Smooth muscle cell (in vitro differentiated cells): Measurements from ENCODE around the gene NT5C. TPM values are rescaled to one million over a fixed set of nuclear protein-coding genes. Genes with fewer than 3 reads are reported as not detected.

ENCODE experiments used
- DNase-seq: peaks from one replicate; lab custom pipeline; 2025; ENCODE audit not compliant: unreplicated experiment; lab: John Stamatoyannopoulos, UW
- H2AFZ ChIP-seq: fragments of 200-600 bp; sonication (generic); 2 replicates; pipeline ENCODE4 v1.6.0; 2016; ENCODE audit warnings: antibody characterized with exemption, low read depth, mild to moderate bottlenecking
- H3F3A ChIP-seq: fragments of 200-600 bp; sonication (generic); 2 replicates; pipeline ENCODE4 v1.6.0; 2017; ENCODE audit warnings: antibody characterized with exemption, low read depth
- H3K27ac ChIP-seq: fragments of 200-600 bp; sonication (generic); 2 replicates; pipeline ENCODE4 v1.5.1; 2016; ENCODE audit warnings: low read depth, mild to moderate bottlenecking
- H3K27me3 ChIP-seq: fragments of 200-600 bp; sonication (generic); 2 replicates; pipeline ENCODE4 v1.6.1; 2016; ENCODE audit warnings: low read depth, mild to moderate bottlenecking
- H3K36me3 ChIP-seq: fragments of 200-600 bp; sonication (generic); 2 replicates; pipeline ENCODE4 v1.5.1; 2016; ENCODE audit warnings: low read depth
- H3K4me1 ChIP-seq: fragments of 200-600 bp; sonication (generic); 2 replicates; pipeline ENCODE4 v1.5.1; 2016; ENCODE audit warnings: low read depth
- H3K4me2 ChIP-seq: fragments of 200-600 bp; sonication (generic); 2 replicates; pipeline ENCODE4 v1.6.0; 2016; ENCODE audit warnings: mild to moderate bottlenecking
- H3K4me3 ChIP-seq: fragments of 200-600 bp; sonication (generic); 2 replicates; pipeline ENCODE4 v1.5.1; 2016; ENCODE audit warnings: mild to moderate bottlenecking
- H3K79me2 ChIP-seq: fragments of 200-600 bp; sonication (generic); 2 replicates; pipeline ENCODE4 v1.6.0; 2016; ENCODE audit warnings: low read depth, mild to moderate bottlenecking
- H3K9ac ChIP-seq: fragments of 200-600 bp; sonication (generic); 2 replicates; pipeline ENCODE4 v1.6.0; 2016; ENCODE audit warnings: low read depth
- H3K9me3 ChIP-seq: fragments of 200-600 bp; sonication (generic); replicated peaks from 2 replicates; pipeline ENCODE4 v1.5.1; 2016; ENCODE audit warnings: low read depth
- H4K20me1 ChIP-seq: fragments of 200-600 bp; sonication (generic); 2 replicates; pipeline ENCODE4 v1.6.0; 2016; ENCODE audit warnings: low read depth
- WGBS: methylation state at CpG from one replicate; pipeline ENCODE4 v1.1.7; 2016; ENCODE audit warnings: low lambda C conversion rate; 5-methylcytosine and 5-hydroxymethylcytosine counted together
- polyA plus RNA-seq: library from polyadenylated mRNA; unstranded; fragments of >200 nt; fragmentation: Nextera tagmentation; extraction: Ambion mirVana; gene quantifications from 2 replicates; pipeline ENCODE4 v1.2.1, GENCODE V29; 2016
- total RNA-seq: library from RNA; depleted of rRNA; stranded (reverse); fragments of >200 nt; gene quantifications from 2 replicates; pipeline ENCODE4 v1.2.3, GENCODE V29; 2014
- TF ChIP-seq, protein P1 (sequence below): fragments of 200-600 bp; sonication (generic); IDR thresholded peaks from 2 replicates; pipeline ENCODE4 v1.5.1; 2017; ENCODE audit warnings: borderline replicate concordance, mild to moderate bottlenecking, antibody characterized with exemption; ENCODE audit not compliant: insufficient read depth, poor library complexity, severe bottlenecking

Gene NT5C
- total and polyA plus RNA-seq, 2 experiments from 2014 or later = 39.9 to 46.8 TPM

DNA sequence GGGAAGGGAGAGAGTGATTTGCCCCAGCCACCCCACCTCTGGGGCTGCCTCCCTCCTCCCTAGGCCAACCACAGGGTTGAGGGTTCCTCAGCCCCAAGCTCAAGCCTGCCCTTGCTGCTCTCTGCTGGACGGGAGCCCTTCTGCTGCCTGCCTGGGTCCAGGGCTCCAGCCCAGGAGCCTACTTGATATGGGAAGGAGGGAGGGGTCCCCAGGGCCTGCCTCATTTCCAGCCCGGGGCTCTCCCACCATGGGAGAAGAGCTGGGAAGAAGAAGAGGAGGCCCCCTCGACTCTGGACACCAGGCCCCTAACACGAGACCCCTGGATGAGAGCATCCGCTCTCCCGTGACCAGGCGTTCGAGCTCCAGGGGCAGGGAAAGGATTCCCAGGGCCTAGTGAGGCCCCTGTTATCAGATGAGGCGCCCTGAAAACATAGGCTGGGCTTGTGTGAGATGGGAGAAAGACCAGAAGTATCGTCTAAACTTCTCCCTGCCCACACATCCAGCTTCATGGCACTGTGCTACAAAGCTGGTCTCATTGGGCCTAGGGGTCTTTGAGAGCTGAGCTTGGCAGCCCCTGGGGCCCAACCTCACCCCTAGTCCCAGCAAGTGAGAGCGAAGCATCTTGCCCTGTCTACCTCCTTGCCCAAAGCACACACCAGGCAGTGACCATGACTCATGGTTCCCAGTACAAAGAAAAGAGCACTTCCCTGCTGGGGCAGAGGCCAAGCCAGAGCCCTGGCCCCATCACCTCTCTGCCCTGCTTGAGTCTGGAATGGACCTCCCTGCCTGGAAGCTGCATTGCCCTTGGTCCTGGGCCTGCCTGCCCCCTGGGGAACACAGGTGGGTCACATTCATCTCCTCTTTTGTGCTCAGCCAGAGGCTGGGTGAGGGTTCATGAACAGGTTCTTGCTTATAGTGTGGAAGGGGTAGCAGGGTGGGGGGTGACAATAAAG, 42.8 kb downstream of the NT5C start:
- H3K27me3 ChIP-seq = no peaks in the 10 kb centered on the region
- H3K4me3 ChIP-seq = peak overlapping the region; percentile 87
- peaks cover 22% of the 10 kb centered on the region for H3F3A ChIP-seq
- H3K27ac ChIP-seq = peak overlapping the region; percentile 87
- DNase-seq = no peak
- no peaks in the 10 kb centered on the region for H3K36me3 ChIP-seq
- no peaks in the 10 kb centered on the region for H3K9me3 ChIP-seq
- H3K4me1 ChIP-seq = peaks cover 29% of the 10 kb centered on the region
- peaks cover 9% of the 10 kb centered on the region for H4K20me1 ChIP-seq
- peak overlapping the region; percentile 91 for H2AFZ ChIP-seq
- TF ChIP-seq, protein P1, sequence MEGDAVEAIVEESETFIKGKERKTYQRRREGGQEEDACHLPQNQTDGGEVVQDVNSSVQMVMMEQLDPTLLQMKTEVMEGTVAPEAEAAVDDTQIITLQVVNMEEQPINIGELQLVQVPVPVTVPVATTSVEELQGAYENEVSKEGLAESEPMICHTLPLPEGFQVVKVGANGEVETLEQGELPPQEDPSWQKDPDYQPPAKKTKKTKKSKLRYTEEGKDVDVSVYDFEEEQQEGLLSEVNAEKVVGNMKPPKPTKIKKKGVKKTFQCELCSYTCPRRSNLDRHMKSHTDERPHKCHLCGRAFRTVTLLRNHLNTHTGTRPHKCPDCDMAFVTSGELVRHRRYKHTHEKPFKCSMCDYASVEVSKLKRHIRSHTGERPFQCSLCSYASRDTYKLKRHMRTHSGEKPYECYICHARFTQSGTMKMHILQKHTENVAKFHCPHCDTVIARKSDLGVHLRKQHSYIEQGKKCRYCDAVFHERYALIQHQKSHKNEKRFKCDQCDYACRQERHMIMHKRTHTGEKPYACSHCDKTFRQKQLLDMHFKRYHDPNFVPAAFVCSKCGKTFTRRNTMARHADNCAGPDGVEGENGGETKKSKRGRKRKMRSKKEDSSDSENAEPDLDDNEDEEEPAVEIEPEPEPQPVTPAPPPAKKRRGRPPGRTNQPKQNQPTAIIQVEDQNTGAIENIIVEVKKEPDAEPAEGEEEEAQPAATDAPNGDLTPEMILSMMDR = no peak
- 41% methylated on average over 11 of the region's 11 CpGs for WGBS
- peaks cover 25% of the 10 kb centered on the region for H3K79me2 ChIP-seq
- H3K9ac ChIP-seq = peak overlapping the region; percentile 76
- peak overlapping the region; percentile 94 for H3K4me2 ChIP-seq

DNA sequence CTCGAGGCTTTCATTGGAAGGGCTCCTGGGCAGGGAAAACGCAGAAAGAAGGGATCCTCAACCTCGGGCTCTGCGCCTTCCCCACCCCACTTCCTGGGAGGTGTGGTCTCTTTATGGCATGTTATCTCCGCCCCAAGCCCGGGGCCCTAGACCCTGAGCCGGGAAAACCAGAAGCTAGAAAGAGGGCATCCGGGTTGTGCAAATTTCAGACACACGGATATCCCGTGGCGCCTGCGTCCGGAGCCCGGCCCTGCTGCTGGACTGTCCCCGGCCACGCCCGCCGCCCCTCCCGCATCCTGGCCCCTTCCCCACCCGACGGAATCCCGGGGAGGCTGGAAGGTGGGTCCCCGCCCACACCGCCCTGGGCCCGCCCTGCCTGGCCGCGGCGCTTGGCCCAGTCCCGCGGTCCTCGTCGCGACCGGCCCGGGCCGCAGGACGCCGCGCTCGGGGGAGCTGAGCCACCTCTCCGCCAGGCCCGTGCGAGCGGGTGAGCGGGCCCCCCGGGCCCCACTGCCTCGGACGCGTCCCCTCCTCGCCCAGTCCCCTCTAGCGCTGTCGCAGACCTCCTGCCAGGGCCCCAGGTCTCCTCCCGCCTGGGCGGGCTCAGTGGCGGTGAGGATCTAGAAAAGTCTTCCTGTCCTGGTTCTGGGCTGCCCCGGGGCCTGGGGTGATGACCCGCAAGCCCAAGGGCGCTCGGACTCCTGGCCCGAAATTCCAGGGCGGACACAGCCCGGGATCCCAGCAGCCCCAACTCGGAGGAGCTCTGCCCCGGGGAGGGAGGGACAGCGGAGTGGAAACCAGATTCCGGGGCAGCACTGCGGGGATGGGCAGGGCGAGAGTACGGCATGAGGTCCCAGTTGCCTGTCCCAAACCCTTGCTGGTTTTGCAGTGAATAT, 43.7 kb downstream of the NT5C start, which contains the start of gene SLC16A5:
Gene SLC16A5, plus strand, starts transcription at position 397 of the 896 bp plus-strand sequence. CDS start 5,683 bp downstream, outside the sequence.
- peak within 1 kb of the TSS; percentile 76 for H3K9ac ChIP-seq

DNA sequence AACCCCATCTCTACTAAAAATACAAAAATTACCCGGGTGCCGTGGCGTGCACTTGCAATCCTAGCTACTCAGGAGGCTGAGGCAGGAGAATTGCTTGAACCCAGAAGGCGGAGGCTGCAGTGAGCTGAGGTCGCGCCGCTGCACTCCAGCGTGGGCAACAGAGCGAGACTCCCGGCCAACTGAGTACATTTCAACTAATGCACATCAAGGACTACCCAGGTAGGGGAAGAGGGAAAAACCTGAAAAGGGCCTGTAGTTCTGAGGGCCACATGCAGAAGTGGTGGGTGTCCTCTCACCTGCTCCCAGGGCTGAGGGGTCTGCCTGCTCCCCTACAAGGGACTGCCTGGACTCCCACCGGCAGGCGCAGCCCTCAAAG, 44.4 kb downstream of the NT5C start:
- H3K79me2 ChIP-seq = peaks cover 25% of the 10 kb centered on the region

More for the DNA sequence above, 43.7 kb downstream of the NT5C start, which contains the start of gene SLC16A5:
- no peaks in the 10 kb centered on the region for H3K9me3 ChIP-seq
- DNase-seq = peak; percentile 72
- TF ChIP-seq, protein P1 = no peak
- under 1% methylated on average over 52 of the region's 69 CpGs for WGBS
- H3K4me3 ChIP-seq = peak within 1 kb of the TSS; percentile 87
- peaks cover 24% of the 10 kb centered on the region for H3K4me1 ChIP-seq
- peak within 1 kb of the TSS; percentile 87 for H3K27ac ChIP-seq
- no peaks in the 10 kb centered on the region for H4K20me1 ChIP-seq
- H3K36me3 ChIP-seq = no peaks in the 10 kb centered on the region
- H3F3A ChIP-seq = peaks cover 15% of the 10 kb centered on the region
- H3K4me2 ChIP-seq = peak within 1 kb of the TSS; percentile 94
- peak within 1 kb of the TSS; percentile 91 for H2AFZ ChIP-seq
- no peaks in the 10 kb centered on the region for H3K27me3 ChIP-seq
- H3K79me2 ChIP-seq = peaks cover 25% of the 10 kb centered on the region

More for the DNA sequence above, 44.4 kb downstream of the NT5C start:
- H2AFZ ChIP-seq = peak overlapping the region; percentile 91
- DNase-seq = no peak
- peak overlapping the region; percentile 87 for H3K27ac ChIP-seq
- no peaks in the 10 kb centered on the region for H3K9me3 ChIP-seq
- no peaks in the 10 kb centered on the region for H3K27me3 ChIP-seq
- WGBS = 56% methylated on average over 12 of the region's 12 CpGs
- H3K36me3 ChIP-seq = no peaks in the 10 kb centered on the region
- TF ChIP-seq, protein P1 = no peak
- H3K4me2 ChIP-seq = peak overlapping the region; percentile 94
- no peaks in the 10 kb centered on the region for H4K20me1 ChIP-seq
- peaks cover 10% of the 10 kb centered on the region for H3F3A ChIP-seq
- H3K9ac ChIP-seq = no peak overlapping the region
- H3K4me3 ChIP-seq = peak overlapping the region; percentile 87
- H3K4me1 ChIP-seq = peaks cover 24% of the 10 kb centered on the region
